HL-60 (cell line): ENCODE measurements around the gene PCID2.

Experiments
- GABPA ChIP-seq: IDR thresholded peaks from 2 replicates; pipeline ENCODE4 v1.6.1; 2012; ENCODE audit warnings: low read depth
- POLR2AphosphoS5 ChIP-seq: IDR thresholded peaks from 2 replicates; pipeline ENCODE4 v1.6.1; 2012; ENCODE audit warnings: low read depth
- SPI1 ChIP-seq: IDR thresholded peaks from 2 replicates; pipeline ENCODE4 v1.6.1; 2012; ENCODE audit warnings: low read depth, mild to moderate bottlenecking, borderline replicate concordance
- TF ChIP-seq, protein P1 (sequence below): IDR thresholded peaks from one replicate; pipeline ENCODE4 v1.5.1; 2011; ENCODE audit warnings: low read length, control low read depth, inconsistent platforms; ENCODE audit not compliant: insufficient read depth

DNA sequence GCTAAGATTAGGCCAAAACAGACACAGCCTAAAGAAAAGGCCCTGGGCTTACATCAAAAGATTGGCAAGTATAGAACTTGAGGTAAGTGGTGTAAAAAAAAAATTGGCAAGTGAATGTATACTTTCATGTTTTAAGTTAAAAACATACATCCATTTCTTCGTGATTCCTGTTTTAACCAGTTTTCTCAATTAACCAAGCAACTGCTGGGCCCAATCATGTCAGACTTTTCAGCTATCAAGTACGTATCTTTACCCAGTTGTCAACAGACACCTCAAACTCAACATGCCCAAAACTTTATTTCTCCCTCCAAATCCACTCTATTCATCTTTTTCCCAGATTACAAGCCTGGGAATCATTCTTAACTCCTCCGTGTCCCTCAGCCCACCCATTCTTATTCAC lies 1.0 kb downstream of the PCID2 start:
- TF ChIP-seq POLR2AphosphoS5 (no peak), SPI1 (no peak), GABPA (no peak)
- TF ChIP-seq, protein P1, sequence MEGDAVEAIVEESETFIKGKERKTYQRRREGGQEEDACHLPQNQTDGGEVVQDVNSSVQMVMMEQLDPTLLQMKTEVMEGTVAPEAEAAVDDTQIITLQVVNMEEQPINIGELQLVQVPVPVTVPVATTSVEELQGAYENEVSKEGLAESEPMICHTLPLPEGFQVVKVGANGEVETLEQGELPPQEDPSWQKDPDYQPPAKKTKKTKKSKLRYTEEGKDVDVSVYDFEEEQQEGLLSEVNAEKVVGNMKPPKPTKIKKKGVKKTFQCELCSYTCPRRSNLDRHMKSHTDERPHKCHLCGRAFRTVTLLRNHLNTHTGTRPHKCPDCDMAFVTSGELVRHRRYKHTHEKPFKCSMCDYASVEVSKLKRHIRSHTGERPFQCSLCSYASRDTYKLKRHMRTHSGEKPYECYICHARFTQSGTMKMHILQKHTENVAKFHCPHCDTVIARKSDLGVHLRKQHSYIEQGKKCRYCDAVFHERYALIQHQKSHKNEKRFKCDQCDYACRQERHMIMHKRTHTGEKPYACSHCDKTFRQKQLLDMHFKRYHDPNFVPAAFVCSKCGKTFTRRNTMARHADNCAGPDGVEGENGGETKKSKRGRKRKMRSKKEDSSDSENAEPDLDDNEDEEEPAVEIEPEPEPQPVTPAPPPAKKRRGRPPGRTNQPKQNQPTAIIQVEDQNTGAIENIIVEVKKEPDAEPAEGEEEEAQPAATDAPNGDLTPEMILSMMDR, result no peak
